CD4-positive, alpha-beta T cell (primary cell): ENCODE measurements around the gene ZMPSTE24. TPM values are rescaled to one million over a fixed set of nuclear protein-coding genes. Genes with fewer than 3 reads are reported as not detected.

ENCODE experiments used
- ATAC-seq: fragments of 200-7000 bp; cut with Tn5 transposase; one replicate; pipeline ENCODE4 v1.10.0; 2022; ENCODE audit warnings: mild to moderate bottlenecking; ENCODE audit not compliant: poor library complexity
- CTCF ChIA-PET: fragments of 350-600 bp; sonication (Branson Sonifier 250); formaldehyde crosslinking; loops from one replicate; lab custom pipeline; 2021; ENCODE audit warnings: antibody characterized with exemption, inconsistent platforms; lab: Charles Lee
- POLR2A ChIA-PET: fragments of 350-600 bp; sonication (Branson Sonifier 250); formaldehyde crosslinking; loops from one replicate; lab custom pipeline; 2021; ENCODE audit warnings: antibody characterized with exemption, inconsistent platforms; lab: Charles Lee
- DNase-seq, 14 experiments: peaks; one replicate each; pipeline ENCODE4 v3.0.0-alpha.2; 2013 to 2020; ENCODE audit warnings: mixed read lengths in 2 of 14
- H3K27ac ChIP-seq, 2 donors: one replicate each; pipeline versions ENCODE4 v1.5.1 to v1.7.0; 2013; ENCODE audit warnings: low read length in 2 of 2, low read depth in 1 of 2, mild to moderate bottlenecking in 1 of 2
- H3K27me3 ChIP-seq, 2 experiments: 1 replicate in 1 of 2; 2 replicates in 1 of 2; pipeline versions ENCODE4 v1.6.1 to v1.7.0; 2013; ENCODE audit warnings: low read length in 2 of 2, control low read depth in 1 of 2, mild to moderate bottlenecking in 1 of 2, moderate library complexity in 1 of 2; ENCODE audit not compliant: insufficient read depth in 2 of 2, control insufficient read depth in 1 of 2
- H3K36me3 ChIP-seq: one replicate; pipeline ENCODE4 v1.6.1; 2013; ENCODE audit warnings: low read length, control low read depth; ENCODE audit not compliant: insufficient read depth
- H3K4me1 ChIP-seq: one replicate; pipeline ENCODE4 v1.6.1; 2013; ENCODE audit warnings: low read length, control low read depth; ENCODE audit not compliant: insufficient read depth
- H3K4me3 ChIP-seq: one replicate; pipeline ENCODE4 v1.5.1; 2013; ENCODE audit warnings: mild to moderate bottlenecking, low read length, moderate library complexity
- H3K9me3 ChIP-seq, 2 experiments: 1 replicate in 1 of 2; 2 replicates in 1 of 2; pipeline versions ENCODE4 v1.6.1 to v1.7.0; 2013; ENCODE audit warnings: low read length in 2 of 2, mild to moderate bottlenecking in 2 of 2, control low read depth in 1 of 2, moderate library complexity in 1 of 2; ENCODE audit not compliant: control insufficient read depth in 1 of 2, insufficient read depth in 1 of 2
- H3K27ac Mint-ChIP-seq: one replicate; pipeline ENCODE4 v1.8.0; 2020; ENCODE audit warnings: mixed read lengths
- H3K27me3 Mint-ChIP-seq: one replicate; pipeline ENCODE4 v1.8.0; 2021; ENCODE audit warnings: mixed read lengths
- H3K36me3 Mint-ChIP-seq: one replicate; pipeline ENCODE4 v1.8.0; 2021; ENCODE audit warnings: low read depth, mixed read lengths
- H3K4me1 Mint-ChIP-seq: one replicate; pipeline ENCODE4 v1.8.0; 2021; ENCODE audit warnings: low read depth, mixed read lengths
- H3K4me3 Mint-ChIP-seq: one replicate; pipeline ENCODE4 v1.8.0; 2020; ENCODE audit warnings: mild to moderate bottlenecking, mixed read lengths
- H3K9me3 Mint-ChIP-seq: one replicate; pipeline ENCODE4 v1.8.0; 2020; ENCODE audit warnings: mixed read lengths
- intact Hi-C, 2 experiments: fragments of 100-400 bp; cut with DNase I in 1 of 2; cut with micrococcal nuclease in 1 of 2; formaldehyde crosslinking; loops; one replicate each; pipeline versions ENCODE4 v1.15.1 to v1.9.0; 2023 to 2025; cut with DNase I, micrococcal nuclease
- total RNA-seq, 174 experiments: library from RNA in 2 of 174; stranded (reverse) in 2 of 174; gene quantifications; one replicate each; pipeline ENCODE4 v1.2.3 and lab custom pipeline; 2021 to 2026
- TF ChIP-seq, protein P1 (sequence below): fragments of 200-600 bp; IDR thresholded peaks from one replicate; pipeline ENCODE4 v1.8.0; 2022; ENCODE audit warnings: antibody characterized with exemption, mild to moderate bottlenecking

ZMPSTE24 gene
- total RNA-seq, 2 experiments from 2014 or later: 8.7 to 8.8 TPM

DNA sequence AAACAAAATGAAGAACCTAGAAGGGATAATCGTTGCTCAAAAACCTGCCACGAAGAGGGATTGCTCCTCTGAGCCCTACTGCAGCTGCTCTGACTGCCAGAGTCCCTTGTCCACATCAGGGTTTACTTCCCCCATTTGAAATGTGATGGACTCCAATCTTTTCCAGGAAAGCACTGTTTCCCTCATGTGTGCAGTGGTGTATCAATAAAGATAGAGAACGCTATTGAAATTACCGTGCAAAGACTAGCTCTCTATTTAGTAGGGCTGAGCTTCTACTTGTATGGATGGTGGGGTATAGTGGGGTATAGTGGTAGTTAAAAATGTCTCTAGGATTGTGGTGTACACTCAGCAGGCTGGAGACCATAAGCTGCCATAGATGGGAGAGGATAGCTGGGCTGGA lies 6.6 kb upstream of the ZMPSTE24 start:
- no peaks in the 10 kb centered on the region for H3K36me3 Mint-ChIP-seq
- DNase-seq (no peak), ATAC-seq (no peak)
- Histone ChIP-seq H3K4me1 (peaks cover 7% of the 10 kb centered on the region), H3K36me3 (no peaks in the 10 kb centered on the region), H3K27ac (no peak overlapping the region), H3K4me3 (no peak overlapping the region), H3K9me3 (no peaks in the 10 kb centered on the region), H3K27me3 (no peaks in the 10 kb centered on the region)
- TF ChIP-seq, protein P1, sequence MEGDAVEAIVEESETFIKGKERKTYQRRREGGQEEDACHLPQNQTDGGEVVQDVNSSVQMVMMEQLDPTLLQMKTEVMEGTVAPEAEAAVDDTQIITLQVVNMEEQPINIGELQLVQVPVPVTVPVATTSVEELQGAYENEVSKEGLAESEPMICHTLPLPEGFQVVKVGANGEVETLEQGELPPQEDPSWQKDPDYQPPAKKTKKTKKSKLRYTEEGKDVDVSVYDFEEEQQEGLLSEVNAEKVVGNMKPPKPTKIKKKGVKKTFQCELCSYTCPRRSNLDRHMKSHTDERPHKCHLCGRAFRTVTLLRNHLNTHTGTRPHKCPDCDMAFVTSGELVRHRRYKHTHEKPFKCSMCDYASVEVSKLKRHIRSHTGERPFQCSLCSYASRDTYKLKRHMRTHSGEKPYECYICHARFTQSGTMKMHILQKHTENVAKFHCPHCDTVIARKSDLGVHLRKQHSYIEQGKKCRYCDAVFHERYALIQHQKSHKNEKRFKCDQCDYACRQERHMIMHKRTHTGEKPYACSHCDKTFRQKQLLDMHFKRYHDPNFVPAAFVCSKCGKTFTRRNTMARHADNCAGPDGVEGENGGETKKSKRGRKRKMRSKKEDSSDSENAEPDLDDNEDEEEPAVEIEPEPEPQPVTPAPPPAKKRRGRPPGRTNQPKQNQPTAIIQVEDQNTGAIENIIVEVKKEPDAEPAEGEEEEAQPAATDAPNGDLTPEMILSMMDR: no peak
- intact Hi-C loops: loop anchor here (10.0 kb wide), 2 partner anchors 123 to 133 kb away; partner anchors contain the start of gene SMAP2 (in 1 of the 2)
- H3K9me3 Mint-ChIP-seq: no peaks in the 10 kb centered on the region
- CTCF ChIA-PET: no interaction called here
- no peak overlapping the region for H3K4me3 Mint-ChIP-seq
- H3K27me3 Mint-ChIP-seq: no peaks in the 10 kb centered on the region
- POLR2A ChIA-PET: no interaction called here
- no peak overlapping the region for H3K27ac Mint-ChIP-seq
- H3K4me1 Mint-ChIP-seq: peaks cover 13% of the 10 kb centered on the region

DNA sequence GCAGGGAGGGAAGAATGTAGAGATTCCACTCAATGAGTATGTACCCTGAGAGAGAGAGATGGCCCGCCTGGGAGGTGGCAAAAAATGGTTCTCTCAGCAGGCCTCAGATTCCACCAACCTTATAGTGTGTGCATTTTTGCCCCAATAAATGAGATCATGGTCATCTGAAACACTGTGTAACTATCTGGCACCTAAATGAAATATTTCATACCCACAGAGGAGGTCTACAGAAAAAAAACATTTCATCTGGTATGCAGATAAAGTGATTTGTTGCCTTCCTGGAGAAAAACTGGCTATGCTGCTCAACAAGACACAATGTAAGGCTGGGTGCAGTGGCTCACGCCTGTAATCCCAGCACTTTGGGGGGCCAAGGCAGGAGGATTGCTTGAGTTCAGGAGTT lies 5.4 kb upstream of the ZMPSTE24 start:
- no peaks in the 10 kb centered on the region for H3K27me3 ChIP-seq
- CTCF ChIA-PET: no interaction called here
- H3K4me3 ChIP-seq: no peak overlapping the region
- Mint-ChIP-seq H3K36me3 (peaks cover 5% of the 10 kb centered on the region), H3K9me3 (no peaks in the 10 kb centered on the region), H3K4me3 (no peak overlapping the region), H3K27ac (no peak overlapping the region), H3K27me3 (no peaks in the 10 kb centered on the region), H3K4me1 (peaks cover 23% of the 10 kb centered on the region)
- intact Hi-C loops: loop anchor here (10.0 kb wide), 2 partner anchors 122 to 132 kb away; partner anchors contain the start of gene SMAP2 (in 1 of the 2)
- TF ChIP-seq, protein P1: no peak
- peaks cover 7% of the 10 kb centered on the region for H3K4me1 ChIP-seq
- POLR2A ChIA-PET: no interaction called here
- H3K27ac ChIP-seq: no peak overlapping the region
- no peak for ATAC-seq
- no peak for DNase-seq
- H3K9me3 ChIP-seq: no peaks in the 10 kb centered on the region
- H3K36me3 ChIP-seq: no peaks in the 10 kb centered on the region

DNA sequence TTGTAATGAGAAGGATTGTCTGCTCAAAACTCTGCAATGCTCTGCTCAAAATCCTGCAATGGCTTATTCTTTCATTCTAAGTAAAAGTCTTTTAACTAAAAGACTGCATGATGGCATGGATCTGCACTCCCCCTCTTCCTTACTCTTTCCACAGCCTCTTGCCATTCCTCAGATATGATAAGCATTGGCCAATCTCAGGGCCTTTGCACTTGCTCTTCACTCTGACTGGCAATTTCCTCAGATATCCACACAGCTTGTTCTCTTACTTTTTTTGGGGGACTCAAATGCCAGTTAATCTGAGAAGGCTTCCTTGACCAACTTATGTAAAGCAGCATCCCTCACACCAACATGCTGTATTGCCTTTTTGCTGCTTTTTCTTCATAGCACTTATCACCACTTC lies 2.8 kb upstream of the ZMPSTE24 start:
- Histone ChIP-seq H3K9me3 (no peaks in the 10 kb centered on the region), H3K27me3 (no peaks in the 10 kb centered on the region), H3K36me3 (peaks cover 2% of the 10 kb centered on the region), H3K27ac (no peak overlapping the region), H3K4me3 (no peak overlapping the region), H3K4me1 (peaks cover 27% of the 10 kb centered on the region)
- peak overlapping the region; percentile 37 for H3K27ac Mint-ChIP-seq
- POLR2A ChIA-PET: no interaction called here
- ATAC-seq (no peak), DNase-seq (no peak)
- TF ChIP-seq, protein P1: no peak
- peaks cover 17% of the 10 kb centered on the region for H3K36me3 Mint-ChIP-seq
- H3K4me3 Mint-ChIP-seq: no peak overlapping the region
- H3K4me1 Mint-ChIP-seq: peaks cover 40% of the 10 kb centered on the region
- no peaks in the 10 kb centered on the region for H3K9me3 Mint-ChIP-seq
- intact Hi-C loops: loop anchor here (5.0 to 10.0 kb wide), 5 partner anchors 120 to 513 kb away; partner anchors contain the start of genes SMAP2 (in 1 of the 2) and ZNF684 (in 1 of the 2)
- CTCF ChIA-PET: interaction anchor here (1.0 to 1.3 kb wide), 2 partner anchors 60 to 100 kb away, joined by 3 to 5 read pairs; no protein-coding TSS in a partner anchor
- H3K27me3 Mint-ChIP-seq: no peaks in the 10 kb centered on the region
